Measurements from ENCODE around the gene SIRT3. TPM values are rescaled to one million over a fixed set of nuclear protein-coding genes. Genes with fewer than 3 reads are reported as not detected.

Gene SIRT3
- total RNA-seq, 1 donor from 2014 or later = 15.7 TPM

DNA sequence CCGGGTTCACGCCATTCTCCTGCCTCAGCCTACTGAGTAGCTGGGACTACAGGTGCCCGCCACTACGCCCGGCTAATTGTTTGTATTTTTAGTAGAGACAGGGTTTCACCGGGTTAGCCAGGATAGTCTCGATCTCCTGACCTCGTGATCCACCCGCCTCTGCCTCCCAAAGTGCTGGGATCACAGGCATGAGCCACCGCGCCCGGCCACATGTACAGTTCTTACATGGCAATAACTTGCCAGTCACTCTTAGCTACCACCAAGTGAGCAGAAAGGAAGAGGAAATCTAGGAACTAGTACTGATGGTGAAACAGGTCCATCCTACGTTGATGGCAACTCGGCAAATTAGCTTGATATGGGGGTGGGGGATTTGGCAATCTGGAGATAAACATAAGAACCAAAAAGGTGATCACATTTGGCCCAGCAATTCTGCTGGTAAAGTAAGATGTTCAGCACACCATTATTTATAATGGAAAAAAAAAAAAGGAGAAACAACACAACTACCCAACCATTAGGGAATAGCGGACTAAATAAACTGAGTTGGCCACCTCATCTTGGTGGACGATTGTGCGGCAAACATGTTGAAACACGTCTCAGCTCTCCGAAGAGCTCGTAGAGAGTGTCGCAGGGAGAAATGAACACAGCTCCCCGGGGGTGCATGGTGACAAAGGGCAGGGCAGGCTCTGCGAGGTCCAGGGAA, 47.4 kb upstream of the SIRT3 start:
- TF ChIP-seq, protein P1, sequence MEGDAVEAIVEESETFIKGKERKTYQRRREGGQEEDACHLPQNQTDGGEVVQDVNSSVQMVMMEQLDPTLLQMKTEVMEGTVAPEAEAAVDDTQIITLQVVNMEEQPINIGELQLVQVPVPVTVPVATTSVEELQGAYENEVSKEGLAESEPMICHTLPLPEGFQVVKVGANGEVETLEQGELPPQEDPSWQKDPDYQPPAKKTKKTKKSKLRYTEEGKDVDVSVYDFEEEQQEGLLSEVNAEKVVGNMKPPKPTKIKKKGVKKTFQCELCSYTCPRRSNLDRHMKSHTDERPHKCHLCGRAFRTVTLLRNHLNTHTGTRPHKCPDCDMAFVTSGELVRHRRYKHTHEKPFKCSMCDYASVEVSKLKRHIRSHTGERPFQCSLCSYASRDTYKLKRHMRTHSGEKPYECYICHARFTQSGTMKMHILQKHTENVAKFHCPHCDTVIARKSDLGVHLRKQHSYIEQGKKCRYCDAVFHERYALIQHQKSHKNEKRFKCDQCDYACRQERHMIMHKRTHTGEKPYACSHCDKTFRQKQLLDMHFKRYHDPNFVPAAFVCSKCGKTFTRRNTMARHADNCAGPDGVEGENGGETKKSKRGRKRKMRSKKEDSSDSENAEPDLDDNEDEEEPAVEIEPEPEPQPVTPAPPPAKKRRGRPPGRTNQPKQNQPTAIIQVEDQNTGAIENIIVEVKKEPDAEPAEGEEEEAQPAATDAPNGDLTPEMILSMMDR (IDR thresholded peaks at IDR 0.05) = no peak
- H3K4me3 ChIP-seq = no peak overlapping the region
- H3K27me3 ChIP-seq = peaks cover 74% of the 10 kb centered on the region
- no peaks in the 10 kb centered on the region for H3K36me3 ChIP-seq
- ATAC-seq = no peak
- intact Hi-C loops (cut with DNase I) = no loop called here
- H3K27ac ChIP-seq = no peak overlapping the region
- peaks cover 34% of the 10 kb centered on the region for H3K4me1 ChIP-seq
- no peak for DNase-seq
- H3K9me3 ChIP-seq = no peaks in the 10 kb centered on the region

DNA sequence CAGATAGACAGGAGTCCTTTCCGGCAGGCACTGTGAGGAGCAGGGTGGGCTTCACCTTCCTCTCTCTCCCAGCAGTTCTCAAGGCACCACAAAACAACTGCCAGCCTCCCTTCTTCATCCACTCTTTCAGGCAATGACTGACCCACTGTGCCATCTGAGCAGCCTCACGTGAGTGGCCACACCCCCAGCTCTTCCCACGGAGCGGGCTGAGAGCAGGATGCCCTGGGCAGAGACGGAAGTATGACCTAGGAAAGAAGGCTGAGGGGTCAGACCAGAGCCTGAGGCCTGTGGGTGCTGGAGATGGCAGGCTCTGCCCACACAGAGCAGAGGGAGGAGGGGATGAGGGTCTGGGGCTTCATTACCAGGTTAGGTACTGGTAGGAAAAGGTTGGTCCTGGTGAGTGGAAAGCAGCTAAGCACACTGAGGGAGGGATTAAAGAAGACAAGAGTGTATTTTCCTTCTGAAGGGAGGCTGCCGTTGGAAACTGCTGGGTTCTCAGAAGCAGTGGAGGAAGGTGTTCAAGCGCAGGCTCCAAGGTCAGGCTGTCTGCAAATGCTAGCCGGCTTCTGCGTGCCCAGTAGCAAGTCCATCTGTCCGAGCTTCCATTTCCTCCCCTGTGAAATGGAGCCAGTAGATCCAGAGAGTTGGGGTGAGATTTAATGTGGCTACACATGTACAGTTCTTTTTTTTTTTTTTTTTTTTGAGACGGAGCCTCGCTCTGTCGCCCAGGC, 46.7 kb upstream of the SIRT3 start:
- peaks cover 82% of the 10 kb centered on the region for H3K27me3 ChIP-seq
- peaks cover 31% of the 10 kb centered on the region for H3K4me1 ChIP-seq
- no peaks in the 10 kb centered on the region for H3K9me3 ChIP-seq
- TF ChIP-seq, protein P1 (IDR thresholded peaks at IDR 0.05) = no peak
- no peak for DNase-seq
- H3K27ac ChIP-seq = no peak overlapping the region
- H3K4me3 ChIP-seq = no peak overlapping the region
- intact Hi-C loops (cut with DNase I) = no loop called here
- no peak for ATAC-seq
- H3K36me3 ChIP-seq = no peaks in the 10 kb centered on the region

DNA sequence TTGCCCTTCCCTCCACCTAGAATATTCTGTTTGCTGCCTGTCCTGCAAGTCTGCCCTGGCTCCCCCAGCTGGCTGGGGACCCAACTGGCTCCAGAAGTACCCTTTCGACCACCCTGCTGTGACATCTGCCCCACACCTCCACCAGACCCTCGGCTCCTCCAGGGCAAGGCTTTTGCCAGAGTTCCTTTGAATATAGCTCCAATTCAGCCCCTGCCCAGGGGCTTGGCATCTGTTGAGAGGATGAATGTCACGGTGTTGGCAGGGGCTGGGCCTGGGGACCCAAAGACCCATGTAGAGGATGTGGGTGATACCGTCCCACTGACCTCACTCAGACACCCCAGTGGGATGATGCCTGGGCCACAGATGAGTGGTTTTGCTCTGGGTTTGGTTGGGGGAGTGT, 46.0 kb upstream of the SIRT3 start:
- intact Hi-C loops (cut with DNase I) = no loop called here
- Histone ChIP-seq H3K27me3 (peaks cover 83% of the 10 kb centered on the region), H3K27ac (no peak overlapping the region), H3K4me1 (peaks cover 30% of the 10 kb centered on the region), H3K4me3 (no peak overlapping the region), H3K9me3 (no peaks in the 10 kb centered on the region), H3K36me3 (no peaks in the 10 kb centered on the region)
- no peak for DNase-seq
- no peak for ATAC-seq
- TF ChIP-seq, protein P1 (IDR thresholded peaks at IDR 0.05) = no peak

DNA sequence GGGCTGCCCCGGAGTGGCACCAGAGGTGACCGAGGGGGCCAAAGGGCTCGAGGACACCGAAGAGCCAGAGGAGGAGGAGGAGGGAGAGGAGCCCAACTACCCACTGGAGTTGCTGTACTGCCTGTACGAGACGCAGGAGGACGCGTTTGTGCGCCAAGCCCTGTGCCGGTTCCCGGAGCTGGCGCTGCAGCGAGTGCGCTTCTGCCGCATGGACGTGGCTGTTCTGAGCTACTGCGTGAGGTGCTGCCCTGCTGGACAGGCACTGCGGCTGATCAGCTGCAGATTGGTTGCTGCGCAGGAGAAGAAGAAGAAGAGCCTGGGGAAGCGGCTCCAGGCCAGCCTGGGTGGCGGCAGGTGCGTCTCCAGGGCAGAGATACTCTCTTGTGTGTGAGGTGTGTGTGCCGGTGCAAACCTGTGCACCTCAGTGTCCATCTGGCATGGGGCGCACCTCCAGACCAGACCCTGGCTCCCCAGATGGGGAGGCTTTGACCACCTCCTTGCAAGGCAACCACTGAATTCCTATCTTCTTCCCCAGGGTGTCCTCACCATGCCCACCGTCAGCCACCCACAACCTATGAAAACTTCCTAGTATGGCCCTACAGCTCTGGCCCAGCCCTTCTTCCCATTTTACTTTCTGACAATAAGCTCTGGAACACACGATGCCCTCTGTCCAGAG, 45.5 kb upstream of the SIRT3 start:
- Histone ChIP-seq H3K27ac (no peak overlapping the region), H3K4me3 (peak overlapping the region; percentile 35), H3K36me3 (no peaks in the 10 kb centered on the region), H3K9me3 (no peaks in the 10 kb centered on the region), H3K27me3 (peaks cover 83% of the 10 kb centered on the region), H3K4me1 (peaks cover 30% of the 10 kb centered on the region)
- TF ChIP-seq, protein P1 (IDR thresholded peaks at IDR 0.05) = no peak
- DNase-seq = peak; percentile 59
- intact Hi-C loops (cut with DNase I) = no loop called here
- ATAC-seq = no peak

DNA sequence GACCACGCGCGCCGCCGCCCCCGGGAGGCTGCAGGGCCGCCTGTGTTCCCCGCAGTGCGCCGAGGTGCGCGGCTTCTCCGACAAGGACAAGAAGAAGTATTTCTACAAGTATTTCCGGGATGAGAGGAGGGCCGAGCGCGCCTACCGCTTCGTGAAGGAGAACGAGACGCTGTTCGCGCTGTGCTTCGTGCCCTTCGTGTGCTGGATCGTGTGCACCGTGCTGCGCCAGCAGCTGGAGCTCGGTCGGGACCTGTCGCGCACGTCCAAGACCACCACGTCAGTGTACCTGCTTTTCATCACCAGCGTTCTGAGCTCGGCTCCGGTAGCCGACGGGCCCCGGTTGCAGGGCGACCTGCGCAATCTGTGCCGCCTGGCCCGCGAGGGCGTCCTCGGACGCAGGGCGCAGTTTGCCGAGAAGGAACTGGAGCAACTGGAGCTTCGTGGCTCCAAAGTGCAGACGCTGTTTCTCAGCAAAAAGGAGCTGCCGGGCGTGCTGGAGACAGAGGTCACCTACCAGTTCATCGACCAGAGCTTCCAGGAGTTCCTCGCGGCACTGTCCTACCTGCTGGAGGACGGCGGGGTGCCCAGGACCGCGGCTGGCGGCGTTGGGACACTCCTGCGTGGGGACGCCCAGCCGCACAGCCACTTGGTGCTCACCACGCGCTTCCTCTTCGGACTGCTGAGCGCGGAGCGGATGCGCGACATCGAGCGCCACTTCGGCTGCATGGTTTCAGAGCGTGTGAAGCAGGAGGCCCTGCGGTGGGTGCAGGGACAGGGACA, 44.8 kb upstream of the SIRT3 start:
- ATAC-seq (peak; percentile 23), DNase-seq (peak; percentile 67)
- H3K9me3 ChIP-seq = no peaks in the 10 kb centered on the region
- H3K4me1 ChIP-seq = peaks cover 30% of the 10 kb centered on the region
- peaks cover 80% of the 10 kb centered on the region for H3K27me3 ChIP-seq
- intact Hi-C loops (cut with DNase I) = no loop called here
- no peaks in the 10 kb centered on the region for H3K36me3 ChIP-seq
- TF ChIP-seq, protein P1 (IDR thresholded peaks at IDR 0.05) = no peak
- peak overlapping the region; percentile 35 for H3K4me3 ChIP-seq
- H3K27ac ChIP-seq = no peak overlapping the region
